Fibroblast of skin of back (primary cell): Measurements from ENCODE around the gene CCSER1.
"Not testable (repeated sequence)": the region's sequence is repeated elsewhere in the genome, so short reads cannot be mapped to it uniquely, and the experiment has no call there.

Source experiments
- DNase-seq: peaks from one replicate; pipeline ENCODE4 v3.0.0-alpha.2; 2013

The CCSER1 gene

GRCh38 chr4:90841676-90842075, 714.5 kb downstream of the CCSER1 start:
- DNase-seq = peak; percentile 61

DNA sequence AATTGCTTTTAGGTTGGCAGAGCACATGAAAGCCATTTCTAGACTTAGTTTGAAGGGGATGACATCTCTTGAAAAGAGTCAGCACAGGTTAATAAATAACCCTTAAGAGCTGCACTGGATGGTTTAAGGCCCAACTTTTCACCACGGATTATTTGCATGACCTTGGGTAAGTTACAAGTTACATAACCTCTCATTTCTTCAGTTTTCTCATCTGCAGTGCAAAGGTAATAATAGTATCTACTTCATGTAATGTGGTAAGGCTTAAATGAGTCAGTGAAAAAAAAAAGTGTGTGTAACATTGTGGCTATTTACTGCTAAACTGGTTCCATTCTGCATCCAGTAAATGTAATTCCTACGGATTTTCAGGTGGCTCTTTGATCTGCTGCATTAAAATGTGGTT, 715.8 kb downstream of the CCSER1 start:
- DNase-seq = no peak

- peak; percentile 69 for DNase-seq
Measured at GRCh38 chr4:90844241-90844640, 717.0 kb downstream of the CCSER1 start.

DNA sequence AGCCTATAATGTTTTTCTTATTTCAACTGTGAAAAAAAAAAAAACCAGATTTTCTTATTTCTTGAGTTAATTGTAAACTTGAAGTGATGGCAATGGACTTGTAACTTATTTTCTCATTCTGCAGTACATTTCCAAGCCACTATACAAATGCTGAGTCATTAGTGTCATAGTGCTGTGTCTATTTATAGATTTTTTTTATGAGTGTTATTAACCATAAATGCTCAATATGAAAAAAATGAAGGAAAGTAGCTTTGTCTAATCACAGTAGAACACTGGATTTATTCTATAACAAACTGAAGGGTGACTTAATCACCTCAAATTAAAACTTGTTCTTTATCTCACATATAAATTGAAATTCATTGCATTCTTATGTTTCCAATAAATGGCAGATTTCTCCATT, 718.6 kb downstream of the CCSER1 start:
- DNase-seq = peak; percentile 71

DNA sequence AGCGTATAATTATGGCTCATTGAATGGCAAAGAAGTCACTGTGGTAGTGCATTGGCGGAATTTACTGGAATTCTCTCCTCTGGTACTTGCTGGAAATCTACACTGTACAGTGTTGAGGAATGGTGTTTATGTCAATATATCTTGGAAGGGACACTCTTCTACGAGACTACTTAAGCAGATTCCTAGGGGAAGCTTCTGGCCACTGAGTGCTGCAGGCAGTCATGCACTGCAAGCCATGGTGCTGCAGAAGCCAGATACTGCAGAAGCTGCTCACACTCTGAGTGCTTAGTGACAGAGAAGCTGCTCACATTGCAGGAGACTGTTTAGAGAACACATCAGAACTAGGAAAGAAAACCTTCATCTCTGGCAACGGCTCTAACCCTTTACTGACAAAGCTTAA, 725.0 kb downstream of the CCSER1 start:
- DNase-seq = peak; percentile 19

DNA sequence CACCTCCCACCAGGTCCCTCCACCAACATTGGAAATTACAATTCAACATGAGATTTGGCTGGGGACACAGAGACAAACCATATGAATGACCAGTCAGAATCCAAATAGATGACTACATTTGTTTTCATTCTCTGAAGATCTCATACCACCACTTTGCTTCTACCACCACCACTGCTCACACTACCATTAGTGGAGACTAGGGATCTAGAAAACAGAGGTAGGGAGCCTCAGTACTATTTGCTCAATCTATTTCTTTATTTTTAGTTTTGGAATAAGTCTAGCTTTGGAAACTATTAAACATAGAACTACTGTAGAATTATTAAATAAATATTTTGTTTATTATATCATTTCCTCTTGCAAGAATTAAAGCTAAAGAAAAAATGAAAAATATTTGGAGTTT, 727.9 kb downstream of the CCSER1 start:
- peak; percentile 92 for DNase-seq

DNA sequence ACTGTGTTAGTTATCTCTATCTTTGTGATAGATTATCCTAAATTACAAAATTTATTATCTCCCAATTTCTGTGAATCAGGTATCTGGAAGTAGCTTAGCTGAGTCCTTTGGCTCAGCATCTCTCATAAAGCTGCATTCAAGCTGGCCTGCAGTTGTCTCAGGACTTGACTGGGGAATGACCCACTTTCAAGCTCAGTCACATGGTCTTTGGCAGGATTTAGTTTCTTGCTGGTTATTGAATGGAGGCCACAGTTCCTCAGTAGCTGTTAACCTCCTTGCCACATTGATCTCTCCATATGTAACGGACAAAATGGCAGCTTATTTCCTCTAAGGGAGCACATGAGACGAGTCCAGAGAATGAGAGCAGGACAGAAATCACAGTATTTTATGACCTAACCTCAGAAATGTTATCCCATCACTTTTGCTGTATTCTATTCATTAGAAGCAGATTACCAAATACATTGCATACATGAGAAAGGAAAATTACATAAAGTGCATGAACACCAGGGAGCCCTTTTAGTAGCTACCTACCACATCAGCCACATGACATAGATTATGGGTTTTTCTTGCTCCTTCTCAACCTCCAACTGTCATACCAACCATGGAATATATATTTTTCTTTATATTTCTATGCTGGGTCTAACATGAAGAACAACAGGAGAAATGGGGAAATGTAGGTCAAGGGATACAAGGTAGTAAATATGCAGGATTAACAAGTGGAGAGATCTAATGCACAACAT, 730.1 kb downstream of the CCSER1 start:
- no peak for DNase-seq

GRCh38 chr4:90875791-90876190, 748.6 kb downstream of the CCSER1 start:
- DNase-seq = no peak

GRCh38 chr4:90876296-90876695, 749.1 kb downstream of the CCSER1 start:
- DNase-seq = no peak

GRCh38 chr4:90883519-90883918, 756.3 kb downstream of the CCSER1 start:
- DNase-seq = no peak

GRCh38 chr4:90888571-90888970, 761.4 kb downstream of the CCSER1 start:
- no peak for DNase-seq

DNA sequence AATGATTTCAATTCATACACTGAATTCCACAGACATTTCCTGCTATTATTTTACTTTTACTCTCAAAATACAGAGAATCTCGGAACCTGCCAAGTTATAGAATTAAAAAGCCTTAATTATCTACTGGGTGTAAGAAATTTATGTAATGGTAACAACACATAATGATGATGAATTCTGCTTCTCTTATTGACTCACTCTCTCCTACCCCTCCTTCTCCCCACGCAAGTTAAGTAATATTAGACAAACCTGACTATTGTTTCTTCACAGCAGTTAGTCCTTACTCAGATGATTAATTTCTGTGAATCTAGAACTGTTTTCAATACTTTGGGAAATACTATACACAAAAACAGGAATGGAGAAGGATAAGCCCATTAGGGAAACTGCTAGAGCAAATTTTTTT, 762.0 kb downstream of the CCSER1 start:
- peak; percentile 3 for DNase-seq

DNA sequence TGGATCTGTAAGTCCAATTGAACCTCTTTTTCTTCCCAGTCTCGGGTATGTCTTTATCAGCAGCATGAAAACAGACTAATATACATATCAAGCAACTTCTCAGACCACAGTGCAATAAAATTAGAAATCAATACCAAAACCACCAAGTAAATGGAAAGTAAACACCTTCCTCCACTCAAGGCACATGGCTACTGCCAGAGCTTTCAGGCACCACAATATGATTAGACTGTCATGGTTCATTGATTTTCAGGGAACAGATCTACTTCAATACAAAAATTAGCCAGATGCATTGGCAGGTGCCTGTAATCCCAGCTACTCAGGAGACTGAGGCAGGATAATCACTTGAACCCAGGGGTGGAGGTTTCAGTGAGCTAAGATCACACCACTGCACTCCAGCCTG, 776.2 kb downstream of the CCSER1 start:
- not testable (repeated sequence) for DNase-seq

GRCh38 chr4:90904021-90904420, 776.8 kb downstream of the CCSER1 start:
- DNase-seq = no peak

GRCh38 chr4:90906239-90906638, 779.0 kb downstream of the CCSER1 start:
- no peak for DNase-seq

GRCh38 chr4:90911724-90912434, 784.7 kb downstream of the CCSER1 start:
- DNase-seq = not testable (repeated sequence)

DNA sequence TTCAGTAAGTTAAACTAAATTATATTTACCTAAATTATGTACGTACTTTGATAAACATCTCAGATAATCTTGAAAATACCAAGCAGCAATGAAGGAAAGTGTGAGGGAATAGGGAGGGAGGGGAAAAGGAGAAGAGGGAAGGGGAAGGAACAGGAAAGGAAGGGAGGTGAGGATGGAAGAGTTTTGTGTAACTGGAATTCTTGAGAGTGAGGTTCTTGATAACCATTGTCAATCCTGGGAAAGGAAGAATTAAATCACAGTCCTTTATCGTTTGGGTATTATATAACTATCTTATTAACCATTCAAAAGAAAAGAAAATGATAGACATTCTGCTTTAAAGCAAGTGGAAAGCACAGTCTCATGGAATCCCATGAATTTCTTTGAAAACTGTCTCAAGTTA, 795.0 kb downstream of the CCSER1 start:
- DNase-seq = no peak

- no peak for DNase-seq
Measured at GRCh38 chr4:90926957-90927356, 799.8 kb downstream of the CCSER1 start.

DNA sequence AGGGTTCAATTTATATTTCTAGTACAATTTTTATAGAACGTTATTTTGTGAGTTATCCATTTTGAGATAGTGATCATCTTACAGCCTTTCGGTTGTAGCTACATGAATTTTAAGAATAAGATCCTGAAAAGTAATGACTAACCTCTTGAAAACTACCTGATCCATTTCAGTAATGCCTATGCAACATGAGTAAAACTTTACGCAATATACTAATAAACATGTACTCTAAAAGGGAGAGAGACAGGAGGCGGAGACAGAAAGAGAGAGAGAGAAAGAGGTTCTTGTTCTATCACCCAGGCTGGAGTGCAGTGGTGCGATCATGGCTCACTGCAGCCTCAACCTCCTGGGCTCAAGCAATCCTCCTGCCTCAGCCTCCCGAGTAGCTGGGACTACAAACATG, 816.1 kb downstream of the CCSER1 start:
- DNase-seq = no peak

DNA sequence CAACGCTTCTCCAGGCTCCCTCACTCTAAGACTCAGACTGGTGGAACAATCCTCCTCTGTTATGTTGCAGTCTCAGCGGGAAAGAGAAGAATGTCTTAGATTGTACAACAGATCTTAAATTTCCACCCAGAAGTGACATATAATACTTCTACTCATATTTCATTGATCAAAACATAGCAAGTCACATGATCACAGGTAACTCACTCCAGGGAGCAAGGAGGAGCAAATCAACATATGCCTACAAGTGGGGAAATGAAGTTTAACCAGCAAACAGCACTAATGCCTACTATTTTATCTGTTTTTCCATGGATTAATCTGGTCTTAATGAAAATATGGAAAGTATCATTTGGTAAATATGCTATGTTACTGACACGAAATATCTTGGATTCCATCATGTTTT, 819.8 kb downstream of the CCSER1 start:
- no peak for DNase-seq

- no peak for DNase-seq
Measured at GRCh38 chr4:90950385-90950841, 823.2 kb downstream of the CCSER1 start.

DNA sequence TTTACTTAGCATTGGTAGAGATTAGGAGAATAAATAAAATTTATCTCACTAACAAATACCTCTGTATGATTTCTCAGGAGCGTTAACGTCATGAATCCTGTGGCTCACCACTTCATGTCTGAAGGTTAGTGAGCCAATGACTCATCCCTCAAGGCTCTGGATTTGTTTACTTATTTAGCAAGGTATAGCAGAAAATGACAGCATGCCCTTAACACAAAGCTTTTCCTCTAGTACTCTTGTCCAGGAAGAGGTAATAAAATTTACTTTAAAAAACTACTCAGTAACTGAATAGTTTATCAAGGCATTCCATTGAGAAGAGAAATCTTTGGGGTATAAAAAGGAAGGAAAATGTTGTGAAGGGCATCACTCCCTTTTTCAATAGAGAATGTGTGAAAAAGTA, 823.8 kb downstream of the CCSER1 start:
- peak; percentile 22 for DNase-seq

DNA sequence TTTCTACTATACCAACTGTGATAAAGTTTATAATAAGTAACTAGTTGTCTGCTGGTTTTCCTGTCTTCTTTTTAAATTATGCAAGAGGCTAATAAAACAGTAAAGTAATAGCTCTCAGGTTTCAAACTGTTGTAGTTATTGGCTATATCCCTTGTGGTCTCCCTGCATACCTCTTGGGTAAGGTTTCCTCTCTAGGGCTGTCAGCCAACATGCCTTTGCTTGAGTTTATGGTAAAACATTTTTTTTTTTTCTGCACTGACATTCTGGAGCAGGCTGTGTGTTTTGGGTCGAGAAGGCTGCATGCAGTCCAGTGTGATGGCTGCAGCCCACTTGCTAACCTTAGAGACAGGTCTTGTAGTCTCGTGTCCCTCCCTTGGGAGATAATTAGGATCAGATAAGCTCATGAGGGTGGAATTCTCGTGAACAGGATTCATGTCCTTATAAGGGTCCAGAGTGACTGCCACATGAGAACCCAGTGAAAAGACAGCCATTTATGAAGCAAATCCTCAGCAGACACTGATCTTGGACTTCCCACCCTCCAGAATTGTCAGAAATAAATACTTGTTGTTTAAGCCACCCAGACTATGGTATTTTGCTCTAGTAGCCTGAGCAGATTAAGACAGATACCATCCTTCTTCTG, 831.2 kb downstream of the CCSER1 start:
- DNase-seq = peak; percentile 85

DNA sequence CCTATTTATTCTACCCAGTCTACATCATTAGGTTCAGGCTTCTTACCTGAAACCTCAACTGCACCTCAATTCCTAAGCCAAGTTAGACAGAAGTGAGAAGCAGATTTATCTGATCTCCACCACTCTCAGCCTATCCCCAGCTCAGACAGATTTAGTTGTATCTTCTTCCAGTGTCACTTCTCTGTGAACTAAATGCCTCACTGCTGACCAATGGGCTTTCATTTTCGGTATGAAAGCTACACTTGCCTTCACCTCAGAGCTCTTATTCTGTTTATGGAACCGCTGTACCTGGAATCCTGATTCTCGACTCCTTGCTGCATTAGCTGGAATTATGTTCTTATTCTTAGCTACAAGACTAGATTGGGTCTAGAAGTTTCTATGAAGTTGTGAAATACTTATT, 833.2 kb downstream of the CCSER1 start:
- DNase-seq = no peak
